HepG2 (cell line): ENCODE measurements around the gene EGFR. TPM values are rescaled to one million over a fixed set of nuclear protein-coding genes. Genes with fewer than 3 reads are reported as not detected.
A peak's percentile ranks its signal among the peaks of the same experiment; 100 is the strongest.

Source experiments
- DPF2 ChIP-seq: sonication (generic); formaldehyde crosslinking; IDR thresholded peaks from 2 replicates; pipeline ENCODE4 v1.4.0; 2020; ENCODE audit warnings: mild to moderate bottlenecking, low read depth, missing genetic modification reagents, borderline replicate concordance
- FOSL2 ChIP-seq: sonication (generic); formaldehyde crosslinking; IDR thresholded peaks from 2 replicates; pipeline ENCODE4 v1.4.0; 2020; ENCODE audit warnings: missing genetic modification reagents
- HCFC1 ChIP-seq: fragments of 150-350 bp; IDR thresholded peaks from 2 replicates; pipeline ENCODE4 v1.6.1; 2014; ENCODE audit warnings: low read depth, low read length
- NFAT5 ChIP-seq: sonication (generic); formaldehyde crosslinking; IDR thresholded peaks from 2 replicates; pipeline ENCODE4 v1.4.0; 2020; ENCODE audit warnings: missing genetic modification reagents
- NR2F6 ChIP-seq, 2 experiments: IDR thresholded peaks; 2 replicates each; pipeline ENCODE4 v1.6.1; 2016; ENCODE audit warnings: antibody characterized with exemption in 1 of 2, mild to moderate bottlenecking in 1 of 2
- PRPF4 ChIP-seq: fragments of 200-400 bp; formaldehyde crosslinking; IDR thresholded peaks from 2 replicates; pipeline ENCODE4 v1.6.1; 2016; ENCODE audit warnings: low read length, low read depth; ENCODE audit not compliant: poor library complexity, severe bottlenecking
- SRSF1 ChIP-seq: fragments of 200-400 bp; formaldehyde crosslinking; optimal IDR thresholded peaks from 2 replicates; pipeline ENCODE3; 2017; ENCODE audit warnings: mild to moderate bottlenecking, low read depth, low read length, moderate library complexity
- STAG1 ChIP-seq: sonication (generic); formaldehyde crosslinking; IDR thresholded peaks from 2 replicates; pipeline ENCODE4 v1.4.0; 2020; ENCODE audit warnings: missing genetic modification reagents
- ZBTB1 ChIP-seq: sonication (generic); formaldehyde crosslinking; IDR thresholded peaks from 2 replicates; pipeline ENCODE4 v1.4.0; 2020; ENCODE audit warnings: missing genetic modification reagents, borderline replicate concordance
- ZBTB8A ChIP-seq: sonication (generic); formaldehyde crosslinking; IDR thresholded peaks from 2 replicates; pipeline ENCODE4 v1.4.0; 2020; ENCODE audit warnings: mild to moderate bottlenecking, low read depth, missing genetic modification reagents, borderline replicate concordance
- ZFAT ChIP-seq: sonication (generic); formaldehyde crosslinking; conservative IDR thresholded peaks from 2 replicates; pipeline ENCODE4 v1.8.1; 2023; ENCODE audit warnings: missing genetic modification reagents, inconsistent platforms
- ZFP36L2 ChIP-seq: sonication (generic); formaldehyde crosslinking; IDR thresholded peaks from 2 replicates; pipeline ENCODE4 v1.4.0; 2020; ENCODE audit warnings: missing genetic modification reagents
- ZFY ChIP-seq: sonication (generic); formaldehyde crosslinking; IDR thresholded peaks from 2 replicates; pipeline ENCODE4 v1.4.0; 2020; ENCODE audit warnings: missing genetic modification reagents
- ZNF20 ChIP-seq: sonication (generic); formaldehyde crosslinking; IDR thresholded peaks from 2 replicates; pipeline ENCODE4 v1.4.0; 2020; ENCODE audit warnings: mild to moderate bottlenecking, moderate library complexity, missing genetic modification reagents
- ZNF230 ChIP-seq: sonication (generic); formaldehyde crosslinking; IDR thresholded peaks from 2 replicates; pipeline ENCODE4 v1.4.0; 2020; ENCODE audit warnings: mild to moderate bottlenecking, missing genetic modification reagents
- ZNF616 ChIP-seq: sonication (generic); formaldehyde crosslinking; IDR thresholded peaks from 2 replicates; pipeline ENCODE4 v1.5.0; 2020; ENCODE audit warnings: low read depth, mild to moderate bottlenecking, missing genetic modification reagents
- ZNF724P ChIP-seq: sonication (generic); formaldehyde crosslinking; IDR thresholded peaks from 2 replicates; pipeline ENCODE4 v1.8.0; 2022; ENCODE audit warnings: missing genetic modification reagents, borderline replicate concordance
- ZZZ3 ChIP-seq: sonication (generic); formaldehyde crosslinking; IDR thresholded peaks from 2 replicates; pipeline ENCODE4 v1.4.0; 2020; ENCODE audit warnings: missing genetic modification reagents, mild to moderate bottlenecking, borderline replicate concordance
- polyA plus RNA-seq, 8 experiments: library from polyadenylated mRNA; depleted of rRNA in 3 of 8; stranded (reverse) in 7 of 8; unstranded in 1 of 8; fragments of >200 nt; fragmentation: Illumina TruSeq in 4 of 8; extraction: Trizol in 4 of 8; gene quantifications; 2 replicates each; pipeline versions ENCODE4 v1.2.1 to v1.2.3, GENCODE V29; 2011 to 2016; ENCODE audit warnings: low read depth in 4 of 8, missing spikeins in 1 of 8, mixed read lengths in 1 of 8; ENCODE audit not compliant: insufficient read depth in 1 of 8
- total RNA-seq, 5 experiments: library from RNA; depleted of rRNA; stranded (reverse); fragments of >200 nt; fragmentation: Illumina TruSeq; extraction: Trizol; gene quantifications; 2 replicates each; pipeline ENCODE4 v1.2.3, GENCODE V29; 2016; ENCODE audit warnings: low read depth in 1 of 5
- TF ChIP-seq, protein P1 (sequence below): sonication (generic); formaldehyde crosslinking; IDR thresholded peaks from 2 replicates; pipeline ENCODE4 v1.8.0; 2022; ENCODE audit warnings: missing genetic modification reagents, mild to moderate bottlenecking, moderate library complexity, borderline replicate concordance
- TF ChIP-seq, protein P2 (sequence below): sonication (generic); formaldehyde crosslinking; IDR thresholded peaks from 2 replicates; pipeline ENCODE4 v1.4.0; 2020; ENCODE audit warnings: missing genetic modification reagents, borderline replicate concordance

The EGFR gene
- total and polyA plus RNA-seq, 2 of the 13 experiments (the other 11 are each of a cell fraction or from before 2014, with no cell fraction given), result 7.0 to 10.0 TPM

GRCh38 chr7:55065511-55066229 lies 46.9 kb downstream of the EGFR start (continued):
- TF ChIP-seq ZBTB8A (CRISPR knock-in tag) (no peak), NFAT5 (no peak), HCFC1 (no peak), STAG1 (peak; percentile 31; the same call in 1 of the 2 replicates), NR2F6 (IDR thresholded peaks at IDR 0.05) (no peak), NR2F6 (CRISPR knock-in tag; IDR thresholded peaks at IDR 0.05) (no peak), ZNF616 (CRISPR knock-in tag) (no peak), ZBTB1 (CRISPR knock-in tag) (no peak), ZNF20 (no peak), ZNF230 (CRISPR knock-in tag) (no peak), ZFAT (CRISPR knock-in tag) (no peak), FOSL2 (CRISPR knock-in tag) (peak; percentile 83), SRSF1 (no peak), ZZZ3 (CRISPR knock-in tag) (no peak), ZFY (CRISPR knock-in tag) (0 out of 2 replicates have a peak, but pooled peaks have one; percentile 8), ZFP36L2 (no peak), DPF2 (CRISPR knock-in tag) (no peak), PRPF4 (no peak), ZNF724P (CRISPR knock-in tag) (no peak)
- TF ChIP-seq, protein P1, sequence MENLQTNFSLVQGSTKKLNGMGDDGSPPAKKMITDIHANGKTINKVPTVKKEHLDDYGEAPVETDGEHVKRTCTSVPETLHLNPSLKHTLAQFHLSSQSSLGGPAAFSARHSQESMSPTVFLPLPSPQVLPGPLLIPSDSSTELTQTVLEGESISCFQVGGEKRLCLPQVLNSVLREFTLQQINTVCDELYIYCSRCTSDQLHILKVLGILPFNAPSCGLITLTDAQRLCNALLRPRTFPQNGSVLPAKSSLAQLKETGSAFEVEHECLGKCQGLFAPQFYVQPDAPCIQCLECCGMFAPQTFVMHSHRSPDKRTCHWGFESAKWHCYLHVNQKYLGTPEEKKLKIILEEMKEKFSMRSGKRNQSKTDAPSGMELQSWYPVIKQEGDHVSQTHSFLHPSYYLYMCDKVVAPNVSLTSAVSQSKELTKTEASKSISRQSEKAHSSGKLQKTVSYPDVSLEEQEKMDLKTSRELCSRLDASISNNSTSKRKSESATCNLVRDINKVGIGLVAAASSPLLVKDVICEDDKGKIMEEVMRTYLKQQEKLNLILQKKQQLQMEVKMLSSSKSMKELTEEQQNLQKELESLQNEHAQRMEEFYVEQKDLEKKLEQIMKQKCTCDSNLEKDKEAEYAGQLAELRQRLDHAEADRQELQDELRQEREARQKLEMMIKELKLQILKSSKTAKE (CRISPR knock-in tag), result no peak
- TF ChIP-seq, protein P2, sequence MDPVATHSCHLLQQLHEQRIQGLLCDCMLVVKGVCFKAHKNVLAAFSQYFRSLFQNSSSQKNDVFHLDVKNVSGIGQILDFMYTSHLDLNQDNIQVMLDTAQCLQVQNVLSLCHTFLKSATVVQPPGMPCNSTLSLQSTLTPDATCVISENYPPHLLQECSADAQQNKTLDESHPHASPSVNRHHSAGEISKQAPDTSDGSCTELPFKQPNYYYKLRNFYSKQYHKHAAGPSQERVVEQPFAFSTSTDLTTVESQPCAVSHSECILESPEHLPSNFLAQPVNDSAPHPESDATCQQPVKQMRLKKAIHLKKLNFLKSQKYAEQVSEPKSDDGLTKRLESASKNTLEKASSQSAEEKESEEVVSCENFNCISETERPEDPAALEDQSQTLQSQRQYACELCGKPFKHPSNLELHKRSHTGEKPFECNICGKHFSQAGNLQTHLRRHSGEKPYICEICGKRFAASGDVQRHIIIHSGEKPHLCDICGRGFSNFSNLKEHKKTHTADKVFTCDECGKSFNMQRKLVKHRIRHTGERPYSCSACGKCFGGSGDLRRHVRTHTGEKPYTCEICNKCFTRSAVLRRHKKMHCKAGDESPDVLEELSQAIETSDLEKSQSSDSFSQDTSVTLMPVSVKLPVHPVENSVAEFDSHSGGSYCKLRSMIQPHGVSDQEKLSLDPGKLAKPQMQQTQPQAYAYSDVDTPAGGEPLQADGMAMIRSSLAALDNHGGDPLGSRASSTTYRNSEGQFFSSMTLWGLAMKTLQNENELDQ (CRISPR knock-in tag), result no peak
